ENCODE measurements around the gene TAL1.

Gene TAL1

GRCh38 chr1:47229031-47229885 lies 2.8 kb downstream of the TAL1 start:
- no peak for DNase-seq

GRCh38 chr1:47228644-47229030 lies 3.4 kb downstream of the TAL1 start:
- no peak for DNase-seq

DNA sequence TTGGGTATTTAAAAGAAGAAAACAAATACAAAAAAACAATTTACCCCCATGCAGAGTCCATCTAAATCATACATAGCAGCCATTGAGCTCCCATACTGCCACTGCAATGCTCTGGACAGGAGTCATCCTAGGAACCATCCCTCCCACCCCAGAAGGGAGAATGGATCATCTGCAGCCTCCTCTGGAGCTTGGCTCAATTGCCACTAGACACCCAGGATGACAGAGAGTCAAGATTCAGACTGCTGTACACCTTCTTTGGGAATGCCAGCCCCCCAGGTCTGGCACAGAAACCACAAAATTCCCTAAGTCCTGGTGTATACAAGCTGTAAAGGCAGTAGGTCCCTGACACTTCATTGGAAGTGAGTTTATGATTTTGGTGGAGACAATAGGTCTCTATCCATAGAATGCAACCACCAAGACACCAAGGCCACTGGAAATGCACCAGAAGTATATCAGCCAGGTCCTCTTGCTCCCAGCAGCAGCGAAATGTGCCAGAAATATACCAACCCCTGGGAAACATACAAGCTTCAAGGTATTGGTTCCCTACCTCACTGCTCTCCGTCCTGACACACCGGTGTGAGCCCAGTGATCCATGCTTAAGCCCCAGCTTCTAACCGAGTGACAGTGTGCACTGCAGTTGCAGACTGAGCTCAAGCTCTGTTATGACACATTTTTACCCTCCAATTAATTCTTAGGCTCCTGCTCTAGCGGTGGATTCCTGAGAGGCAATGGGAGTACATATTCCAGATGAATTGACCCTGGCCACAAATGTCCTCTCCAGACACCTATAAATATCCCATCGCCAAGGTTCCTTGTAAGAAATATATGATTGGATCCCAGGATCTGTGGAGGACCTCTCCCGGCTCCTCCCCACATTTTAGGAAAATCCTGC lies 4.4 kb downstream of the TAL1 start:
- DNase-seq, result no peak

DNA sequence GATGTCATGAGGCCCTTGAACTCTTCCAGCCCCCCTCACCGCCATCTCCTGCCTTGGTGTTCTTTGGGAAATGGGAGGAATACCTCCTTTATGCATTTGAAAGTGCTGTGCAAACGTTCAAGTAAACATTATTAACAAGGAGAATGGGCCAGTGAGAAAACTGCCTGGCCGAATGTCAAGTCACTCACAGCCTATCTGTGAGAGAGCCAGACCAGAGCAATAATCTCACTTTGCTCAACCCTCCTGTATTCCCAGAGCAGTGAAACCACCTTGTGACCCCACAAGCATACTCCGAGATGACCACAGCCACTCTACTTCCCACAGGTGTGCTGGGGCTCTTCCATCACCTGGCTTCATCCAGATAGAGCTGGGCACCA lies 5.2 kb downstream of the TAL1 start:
- no peak for DNase-seq

DNA sequence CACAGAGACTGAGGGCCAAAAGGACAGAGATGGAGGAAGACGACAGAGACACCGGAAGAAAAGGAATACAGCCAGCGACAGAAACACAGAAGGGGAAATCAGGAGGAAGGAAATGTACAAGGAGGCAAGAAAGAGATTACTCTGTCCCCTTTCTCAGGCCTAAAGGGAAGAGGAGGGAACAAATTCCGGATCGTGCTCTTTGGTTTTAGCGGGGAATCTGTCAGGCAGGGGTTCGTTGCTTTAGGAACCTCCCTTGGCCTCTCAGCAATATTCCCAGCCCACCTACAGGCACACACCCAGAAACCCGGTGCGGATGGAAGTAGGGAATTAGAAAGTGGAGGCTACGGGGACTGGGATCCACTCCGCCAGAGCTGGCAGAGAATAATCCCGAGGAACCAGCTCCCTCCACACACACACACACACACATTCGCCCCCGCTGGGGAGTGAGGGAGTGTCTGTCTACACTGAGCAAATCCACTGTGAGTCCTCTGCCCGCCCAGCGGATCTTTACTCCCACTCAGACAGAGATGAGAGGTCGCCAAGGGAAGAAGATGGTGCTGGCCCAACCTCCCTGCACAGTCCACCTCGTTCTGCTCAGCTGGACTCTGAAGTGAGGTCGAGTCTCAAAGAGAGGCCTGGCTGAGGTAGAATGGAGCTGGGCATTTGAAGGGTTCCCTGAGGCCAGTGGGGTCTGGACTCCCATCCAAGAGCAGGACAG lies 5.7 kb downstream of the TAL1 start:
- no peak for DNase-seq

- DNase-seq, result no peak
Measured at GRCh38 chr1:47225430-47226100, 6.5 kb downstream of the TAL1 start.

GRCh38 chr1:47224676-47225399 lies 7.2 kb downstream of the TAL1 start:
- no peak for DNase-seq

DNA sequence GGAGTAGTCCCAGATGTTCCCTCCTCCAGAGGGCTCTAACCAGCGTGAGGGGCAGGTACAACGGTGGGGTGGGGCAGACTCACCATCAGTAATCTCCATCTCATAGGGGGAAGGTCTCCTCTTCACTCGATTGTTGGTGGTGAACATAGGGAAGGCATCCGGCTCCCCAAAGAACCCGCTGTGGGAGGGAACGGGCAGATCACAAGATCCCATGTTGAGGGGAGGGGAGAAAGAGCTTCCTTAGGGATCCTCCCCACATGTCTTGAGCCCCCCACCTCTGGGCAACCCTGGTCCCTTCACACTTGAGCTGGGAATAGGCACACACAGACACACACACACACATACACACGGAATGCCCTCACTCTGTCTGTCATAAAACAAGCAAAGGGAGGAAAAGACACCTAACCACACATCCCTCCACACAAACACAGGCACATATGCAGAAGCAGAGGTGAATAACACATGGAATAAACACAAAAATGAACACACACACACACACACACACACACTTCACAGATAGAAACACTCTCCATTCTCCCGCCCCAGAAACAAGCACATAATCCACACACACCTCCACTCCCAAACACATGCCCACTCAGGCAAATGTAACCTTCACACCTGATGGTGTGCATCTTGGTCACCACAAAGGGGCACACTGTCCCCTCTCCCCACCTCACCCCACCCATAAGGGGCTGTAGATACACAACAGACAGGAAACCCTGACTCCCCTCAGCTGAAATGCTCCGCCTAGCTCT lies 7.9 kb downstream of the TAL1 start:
- DNase-seq, result no peak

DNA sequence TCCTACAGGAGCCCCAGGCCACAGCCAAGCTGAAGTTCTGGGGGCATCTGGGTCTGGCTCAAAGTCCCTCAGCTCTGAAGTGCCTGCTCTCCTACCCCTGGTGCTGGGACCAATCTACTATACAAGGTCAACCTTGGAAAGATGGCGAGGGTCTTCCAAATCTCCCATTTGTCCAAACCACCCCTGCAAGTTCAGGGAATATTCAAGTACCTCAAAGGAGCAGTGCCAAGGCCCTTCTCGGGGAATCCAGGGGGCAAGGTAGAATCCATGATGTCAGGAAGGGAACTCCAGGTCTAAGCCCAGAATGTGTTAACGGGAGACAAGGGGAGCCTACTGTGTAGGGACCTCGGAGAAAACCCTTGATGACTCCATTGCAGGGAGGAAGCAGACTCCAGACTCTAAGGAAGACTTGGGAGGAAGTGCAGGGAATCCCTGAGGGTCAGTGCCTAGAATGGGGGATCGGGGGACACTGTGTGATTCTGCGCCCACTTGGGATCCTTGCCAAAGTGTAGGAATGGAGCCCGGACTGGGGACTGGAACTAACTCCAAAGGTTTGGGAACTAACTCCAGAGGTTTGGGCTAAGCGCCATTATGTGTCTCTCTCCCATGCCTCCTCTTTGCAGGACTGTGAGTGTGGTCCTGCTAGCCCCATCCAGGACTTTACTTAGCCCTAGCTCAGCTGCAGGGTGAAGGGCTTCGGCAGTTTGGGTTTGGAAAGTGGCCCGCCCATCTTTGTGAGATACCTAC lies 8.7 kb downstream of the TAL1 start:
- DNase-seq, result no peak

GRCh38 chr1:47222476-47222875 lies 9.5 kb downstream of the TAL1 start:
- no peak for DNase-seq

DNA sequence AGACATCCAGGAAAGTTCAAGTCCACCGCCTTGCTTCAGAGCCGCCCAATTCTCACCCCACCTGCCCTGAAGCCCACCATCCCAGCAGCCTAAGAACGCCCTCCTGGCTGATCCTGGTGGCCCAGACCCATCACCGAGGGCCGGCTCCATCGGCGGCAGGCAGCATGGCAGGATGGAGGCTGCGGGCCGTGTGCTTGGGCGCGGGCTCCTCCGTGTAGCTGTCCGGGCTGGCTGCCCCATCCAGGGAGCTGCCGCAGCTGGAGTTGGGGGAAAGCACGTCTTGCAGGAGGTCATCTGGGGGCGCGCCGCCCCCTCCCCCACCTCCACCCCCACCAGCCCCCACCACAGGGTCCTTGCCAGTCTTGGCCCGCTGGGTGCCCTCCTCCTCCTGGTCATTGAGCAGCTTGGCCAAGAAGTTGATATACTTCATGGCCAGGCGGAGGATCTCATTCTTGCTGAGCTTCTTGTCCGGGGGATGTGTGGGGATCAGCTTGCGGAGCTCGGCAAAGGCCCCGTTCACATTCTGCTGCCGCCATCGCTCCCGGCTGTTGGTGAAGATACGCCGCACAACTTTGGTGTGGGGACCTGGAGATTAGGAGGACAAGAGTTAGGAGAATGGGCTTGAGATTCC lies 12.3 kb downstream of the TAL1 start:
- DNase-seq, result no peak

DNA sequence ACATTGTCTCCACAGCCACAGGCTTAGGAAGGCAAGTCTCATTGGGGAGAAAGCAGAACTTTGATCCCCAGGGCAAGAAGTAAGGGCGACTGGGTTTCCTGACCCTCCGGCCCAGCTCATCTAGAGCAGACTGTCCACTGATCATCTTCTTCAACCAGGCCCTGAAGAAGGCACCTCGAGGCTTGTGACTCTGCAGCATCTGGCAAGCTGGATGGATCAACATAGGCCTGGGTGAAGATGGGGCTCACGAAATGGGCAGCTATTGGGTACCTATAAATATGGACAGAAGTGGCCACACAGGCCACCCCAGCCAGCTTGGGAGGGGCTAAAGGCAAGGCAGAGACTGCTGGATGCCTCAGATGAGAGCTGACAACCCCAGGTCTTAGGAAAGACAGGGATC lies 13.0 kb downstream of the TAL1 start:
- no peak for DNase-seq

DNA sequence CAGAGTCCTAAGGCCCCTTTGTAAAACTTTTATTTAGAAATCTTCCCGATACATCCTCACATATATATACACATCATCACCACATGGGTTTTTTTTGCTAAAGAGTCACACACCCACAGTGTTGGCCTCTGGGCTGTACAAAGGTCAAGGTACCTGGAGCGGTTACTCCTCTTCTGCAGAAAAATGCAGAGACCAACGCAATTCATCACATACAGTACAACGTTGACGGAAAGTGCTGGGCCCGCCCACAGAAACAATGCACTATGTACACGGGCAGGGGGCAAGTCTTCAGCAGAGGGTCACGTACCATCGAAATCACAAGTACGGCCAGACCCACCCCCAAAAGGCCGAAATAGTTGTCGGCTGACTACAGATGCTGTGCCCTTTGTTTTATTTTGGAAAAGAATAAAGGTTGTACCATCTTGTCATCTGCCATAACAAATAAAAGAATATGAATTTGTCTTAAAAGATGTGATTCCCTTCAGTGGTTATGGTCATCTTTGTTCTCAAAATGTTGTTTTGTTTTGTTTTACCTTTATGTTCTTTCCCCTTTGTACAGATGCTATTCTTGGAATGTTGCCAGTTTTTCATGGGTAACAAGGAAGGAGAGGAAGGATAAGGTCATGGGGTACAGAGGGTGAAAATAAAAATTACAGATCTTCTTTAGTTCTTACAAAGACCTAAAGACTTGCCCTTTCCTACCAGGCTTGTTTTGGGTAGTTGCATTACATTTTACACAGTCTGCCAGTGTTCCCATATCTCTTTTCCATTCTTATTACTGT lies 15.6 kb downstream of the TAL1 start:
- DNase-seq, result no peak

DNA sequence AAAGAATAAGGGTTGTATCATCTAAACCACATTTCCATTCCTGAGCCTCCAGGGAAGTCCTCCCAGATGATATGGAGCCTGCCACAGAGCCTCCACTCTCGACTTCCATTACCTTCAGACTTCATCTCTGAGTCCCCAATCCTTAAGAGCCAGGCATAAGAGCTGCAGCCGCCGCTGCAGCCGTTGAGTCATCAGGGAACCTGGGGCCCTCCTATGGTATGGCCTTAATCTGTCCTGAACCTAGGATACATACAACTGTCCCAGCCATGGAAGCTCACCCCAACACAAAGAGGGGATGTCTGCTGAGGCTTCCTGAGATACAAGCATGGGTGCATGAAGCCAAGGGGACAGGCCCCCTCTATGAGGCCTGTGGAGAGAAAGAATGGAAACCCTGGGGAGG lies 16.3 kb downstream of the TAL1 start:
- DNase-seq, result no peak

DNA sequence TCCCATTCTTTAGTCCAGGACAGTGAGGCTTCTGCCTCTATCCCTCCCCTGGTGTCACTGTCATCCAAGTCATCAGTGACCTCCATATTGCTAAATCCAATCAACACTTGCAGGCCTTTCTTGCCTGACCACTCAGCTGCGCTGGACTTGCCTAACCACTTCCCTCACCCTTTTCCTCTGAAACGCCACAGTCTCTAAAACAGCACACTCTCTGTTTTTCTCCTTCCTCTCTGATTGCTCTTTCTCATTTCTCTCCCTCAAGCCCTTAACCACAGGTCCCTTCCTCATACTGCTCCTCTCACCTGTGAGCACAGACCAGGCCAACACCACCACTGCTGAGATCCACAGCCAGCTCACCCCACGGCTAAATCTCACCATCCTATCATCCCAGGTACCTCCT lies 17.5 kb downstream of the TAL1 start:
- DNase-seq, result no peak

DNA sequence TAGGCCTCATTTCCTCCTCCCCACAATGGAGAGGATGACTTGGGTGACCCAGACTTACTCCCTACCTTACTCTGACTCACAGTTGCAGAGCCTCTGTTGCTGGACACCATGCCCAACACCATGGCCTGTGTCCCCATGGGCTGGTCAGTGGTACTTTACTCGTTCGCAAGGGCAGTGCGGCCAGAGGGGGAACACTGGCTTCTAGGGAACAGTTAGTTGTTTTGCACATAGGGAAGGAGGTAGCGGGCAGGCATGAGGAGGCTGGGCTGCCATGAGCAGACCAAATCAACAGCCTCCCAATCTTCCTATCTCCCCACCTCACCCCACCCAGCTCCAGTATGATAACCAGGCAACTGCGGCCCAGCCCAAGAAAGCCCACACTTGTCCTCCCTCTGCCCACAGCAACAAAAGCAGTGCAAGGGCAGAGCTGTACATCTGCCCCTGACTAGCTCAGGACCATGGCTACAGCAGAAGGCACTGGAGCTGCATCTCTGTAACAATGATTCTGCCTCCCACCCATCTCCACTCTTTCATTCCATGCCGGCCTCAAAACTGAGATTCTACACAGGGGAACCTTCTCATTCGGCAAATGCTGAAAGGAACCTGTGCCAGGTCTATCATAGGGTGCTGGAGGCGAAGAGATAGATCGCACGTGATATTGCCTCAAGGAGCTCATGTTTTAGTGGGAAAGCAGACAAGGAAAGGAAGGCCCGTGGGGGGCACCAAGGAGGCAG lies 18.6 kb downstream of the TAL1 start:
- no peak for DNase-seq

GRCh38 chr1:47212636-47213229 lies 19.3 kb downstream of the TAL1 start:
- no peak for DNase-seq

- peak; percentile 71 for DNase-seq
Measured at GRCh38 chr1:47211796-47212269, 20.2 kb downstream of the TAL1 start.
